GM12865 (cell line): ENCODE results near the gene ZNF672.

Experiments
- DNase-seq: peaks from one replicate; pipeline ENCODE4 v3.0.0; 2010; ENCODE audit warnings: low read depth
- H3K4me3 ChIP-seq: 2 replicates; pipeline ENCODE4 v1.5.1; 2011; ENCODE audit warnings: mild to moderate bottlenecking, low read depth, low read length, control low read depth
- CTCF ChIP-seq: IDR thresholded peaks from 2 replicates; pipeline ENCODE4 v1.5.1; 2011; ENCODE audit warnings: low read length, control low read depth, low read depth, inconsistent platforms; ENCODE audit not compliant: insufficient read depth; ENCODE audit errors: missing control alignments

Gene ZNF672

GRCh38 chr1:248861616-248862015, 23.6 kb downstream of the ZNF672 start:
- DNase-seq = no peak
- no peak overlapping the region for H3K4me3 ChIP-seq
- TF ChIP-seq CTCF = no peak

DNA sequence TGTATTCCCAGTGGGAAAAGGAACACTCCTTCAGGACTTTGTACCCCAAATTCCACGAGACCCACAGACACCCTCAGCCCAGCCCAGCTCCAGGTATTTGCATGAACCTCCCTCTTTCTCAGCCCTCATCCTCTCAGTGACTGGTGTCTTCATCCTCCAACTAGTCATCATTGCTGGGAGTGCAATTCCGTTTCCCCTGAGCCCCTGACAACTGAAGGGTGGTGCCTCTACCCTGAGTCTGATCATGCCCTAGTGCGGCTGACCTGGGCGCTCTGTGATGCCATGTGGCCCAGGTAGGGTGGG, 24.6 kb downstream of the ZNF672 start:
- TF ChIP-seq CTCF = no peak
- no peak for DNase-seq

DNA sequence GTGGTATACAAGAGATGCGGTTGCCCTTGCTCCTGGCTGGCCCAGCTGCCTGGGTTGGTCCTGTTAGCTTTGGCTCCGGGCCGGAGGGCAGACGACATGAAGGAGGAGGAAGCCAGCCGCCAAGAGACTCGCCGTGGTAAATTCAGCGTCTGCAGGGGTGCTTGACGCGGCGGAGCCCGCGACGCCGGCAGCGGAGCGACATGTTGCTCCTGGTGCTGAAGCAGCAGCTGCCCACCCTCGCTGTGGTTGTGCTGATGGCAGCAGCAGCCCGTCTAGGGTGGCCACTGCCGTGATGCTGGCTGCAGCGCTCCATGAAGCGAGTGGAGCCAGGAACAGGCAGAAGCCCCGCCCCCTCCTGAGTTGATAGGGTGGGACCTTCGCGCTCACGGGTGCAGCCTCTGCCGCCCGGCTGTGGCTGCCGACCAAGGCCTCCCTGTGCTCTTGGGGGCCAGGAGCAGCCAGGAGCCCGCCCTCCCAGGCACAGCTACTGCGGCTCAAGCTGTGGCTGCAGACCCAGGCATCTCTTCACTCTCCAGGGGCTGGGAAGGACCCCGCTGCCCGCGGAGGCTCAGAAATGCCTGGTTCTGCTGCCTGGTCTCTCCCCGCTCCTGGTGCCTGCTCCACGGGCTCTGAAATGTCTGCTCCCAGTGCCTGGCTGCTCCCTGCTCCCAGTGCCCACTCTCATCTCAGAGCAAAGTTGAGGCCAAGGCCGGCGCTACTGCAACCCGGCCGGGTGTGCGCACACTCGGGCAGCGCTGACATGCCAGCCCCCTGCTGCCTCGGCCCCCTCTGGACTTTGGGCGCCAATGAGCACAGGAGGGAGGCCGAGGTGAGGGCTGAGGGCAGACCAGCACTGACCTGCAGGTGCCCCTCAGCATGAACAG, 25.2 kb downstream of the ZNF672 start:
- peak; percentile 84 for DNase-seq
- no peak for TF ChIP-seq CTCF
- H3K4me3 ChIP-seq = peak overlapping the region; percentile 73

More for the DNA sequence above, 24.6 kb downstream of the ZNF672 start:
- H3K4me3 ChIP-seq = peak overlapping the region; percentile 73

DNA sequence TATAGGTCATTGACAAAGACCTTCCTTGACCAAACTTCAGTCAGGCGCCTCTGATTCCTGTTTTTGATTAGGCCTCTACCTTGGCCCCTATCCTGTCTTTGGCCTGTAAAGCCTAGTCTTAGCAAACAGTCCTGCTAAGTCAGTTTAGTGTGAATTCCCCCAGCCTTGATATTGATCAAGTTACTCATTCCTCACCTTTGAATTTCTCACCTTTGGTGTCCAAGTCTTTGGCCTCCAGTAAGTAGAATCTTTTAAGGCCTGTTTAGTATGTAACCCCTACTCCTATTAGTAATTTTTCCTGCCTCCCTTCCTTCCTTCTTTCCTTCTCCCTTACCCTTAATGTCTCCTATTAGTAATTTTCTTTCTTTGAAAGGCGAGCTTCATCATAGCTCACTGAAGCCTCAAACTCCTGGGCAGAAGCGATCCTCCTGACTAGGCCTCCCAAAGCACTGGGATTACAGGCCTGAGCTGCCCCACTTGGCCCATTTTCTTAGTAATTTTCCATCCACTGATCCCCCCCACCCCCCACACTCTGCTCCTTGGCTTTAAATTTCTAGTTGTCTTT, 33.9 kb downstream of the ZNF672 start:
- no peak for DNase-seq
- no peak for TF ChIP-seq CTCF

DNA sequence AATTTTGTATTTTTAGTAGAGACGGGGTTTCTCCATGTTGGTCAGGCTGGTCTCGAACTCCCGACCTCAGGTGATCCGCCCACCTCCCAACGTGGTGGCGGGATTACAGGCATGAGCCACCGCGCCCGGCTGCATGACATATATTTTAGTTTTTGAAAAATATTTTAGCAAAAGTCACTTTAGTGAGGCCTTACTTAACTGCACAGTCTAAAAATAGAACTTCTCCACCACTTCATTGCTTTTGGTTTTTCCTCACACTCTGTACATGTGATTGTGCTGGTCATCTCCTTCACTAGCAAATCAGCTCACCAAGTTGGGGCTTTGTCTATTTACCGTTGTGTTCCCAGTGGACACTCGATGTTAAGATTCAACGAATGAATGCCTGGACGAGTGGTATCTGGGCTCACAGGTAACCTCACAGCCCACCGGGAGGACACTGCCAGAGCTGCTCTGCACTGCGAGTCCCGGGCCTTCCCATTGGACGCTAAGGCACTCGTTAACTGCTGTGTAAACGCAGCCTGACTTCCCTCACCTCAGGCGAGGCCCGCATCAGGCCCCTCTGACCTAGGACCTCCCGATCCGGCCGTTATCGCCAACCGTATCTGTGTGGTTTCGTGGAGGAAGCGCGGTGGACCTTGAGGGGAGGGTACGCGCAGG, 34.9 kb downstream of the ZNF672 start:
- DNase-seq = peak; percentile 79
- TF ChIP-seq CTCF = no peak
- peak overlapping the region; percentile 94 for H3K4me3 ChIP-seq

More for the DNA sequence above, 33.9 kb downstream of the ZNF672 start:
- peak overlapping the region; percentile 94 for H3K4me3 ChIP-seq

DNA sequence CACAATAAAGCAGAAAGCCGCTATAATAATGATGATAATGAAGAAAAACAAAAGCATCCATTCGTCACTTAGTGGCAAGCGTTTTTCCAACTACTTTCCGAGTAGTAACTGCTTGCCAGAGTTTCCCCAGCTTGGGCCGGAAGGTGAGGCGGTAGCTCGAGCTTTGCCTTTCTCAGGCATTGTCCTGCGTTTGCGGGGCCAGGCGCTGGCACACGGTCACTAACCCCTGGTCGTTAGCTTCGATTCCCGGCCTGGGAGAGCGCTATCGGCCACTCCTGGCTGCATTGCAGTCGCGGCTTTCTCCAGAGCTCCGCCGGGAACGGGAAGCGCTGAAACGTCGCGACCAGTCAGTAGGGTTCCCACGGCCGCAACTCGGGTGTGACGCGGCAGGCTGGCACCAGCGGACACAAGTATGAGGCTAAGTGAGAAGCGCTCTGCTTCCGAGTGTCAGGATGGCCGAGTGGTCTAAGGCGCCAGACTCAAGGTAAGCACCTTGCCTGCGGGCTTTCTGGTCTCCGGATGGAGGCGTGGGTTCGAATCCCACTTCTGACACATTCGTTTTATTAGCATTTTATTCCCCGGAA, 35.5 kb downstream of the ZNF672 start:
- DNase-seq = peak; percentile 98
- TF ChIP-seq CTCF = no peak
- H3K4me3 ChIP-seq = peak overlapping the region; percentile 94
